Prostate gland (tissue), 2 donors: ENCODE results near the gene PPA1. TPM values are rescaled to one million over a fixed set of nuclear protein-coding genes. Genes with fewer than 3 reads are reported as not detected.
"Not testable (repeated sequence)": the region's sequence is repeated elsewhere in the genome, so short reads cannot be mapped to it uniquely, and the experiment has no call there.

ENCODE experiments used
- DNase-seq: peaks from one replicate; pipeline ENCODE4 v3.0.0-alpha.2; 2019; ENCODE audit warnings: low spot score
- H3K27ac ChIP-seq, 2 donors: fragments of 200-600 bp; sonication (generic); 2 replicates each; pipeline ENCODE4 v1.5.1; 2017 to 2019
- H3K27me3 ChIP-seq: fragments of 200-600 bp; sonication (generic); replicated peaks from 2 replicates; pipeline ENCODE4 v1.5.1; 2019; ENCODE audit not compliant: insufficient read depth
- H3K36me3 ChIP-seq, 2 donors: fragments of 200-600 bp; sonication (generic); 1 replicate in 1 of 2; 2 replicates in 1 of 2; pipeline versions ENCODE4 v1.5.1 to v1.8.1; 2017 to 2019
- H3K4me1 ChIP-seq: fragments of 200-600 bp; sonication (generic); replicated peaks from 2 replicates; pipeline ENCODE4 v1.5.1; 2019
- H3K4me3 ChIP-seq, 2 donors: fragments of 200-600 bp; sonication (generic); 2 replicates each; pipeline ENCODE4 v1.5.1; 2017 to 2019
- H3K9me3 ChIP-seq: fragments of 200-600 bp; sonication (generic); 2 replicates; pipeline ENCODE4 v1.5.1; 2017
- CTCF ChIP-seq, 4 experiments: fragments of 200-600 bp in 2 of 4; fragments of 450-650 bp in 2 of 4; sonication (generic) in 2 of 4; IDR thresholded peaks; 1 replicate in 3 of 4; 2 replicates in 1 of 4; pipeline ENCODE4 v1.5.1; 2016 to 2019; ENCODE audit warnings: antibody characterized with exemption in 4 of 4, mild to moderate bottlenecking in 2 of 4, moderate library complexity in 2 of 4
- POLR2A ChIP-seq: fragments of 450-650 bp; IDR thresholded peaks from one replicate; pipeline ENCODE4 v1.6.1; 2016; ENCODE audit warnings: antibody characterized with exemption, mild to moderate bottlenecking
- POLR2AphosphoS5 ChIP-seq: sonication (generic); formaldehyde crosslinking; IDR thresholded peaks from one replicate; pipeline ENCODE4 v1.6.1; 2017; ENCODE audit warnings: antibody characterized with exemption
- WGBS: methylation state at CpG from one replicate; pipeline ENCODE4 v1.1.5; 2018; 5-methylcytosine and 5-hydroxymethylcytosine counted together
- intact Hi-C: fragments of 100-400 bp; cut with DNase I; formaldehyde crosslinking; loops from one replicate; pipeline ENCODE4 v1.14.2; 2022
- total RNA-seq, 2 donors: library from RNA; depleted of rRNA; stranded (reverse); fragments of >200 nt; gene quantifications; one replicate each; pipeline ENCODE4 v1.1.0, GENCODE V29; 2016

Gene PPA1
- total RNA-seq, 2 donors from 2014 or later, result 79.4 to 109 TPM

DNA sequence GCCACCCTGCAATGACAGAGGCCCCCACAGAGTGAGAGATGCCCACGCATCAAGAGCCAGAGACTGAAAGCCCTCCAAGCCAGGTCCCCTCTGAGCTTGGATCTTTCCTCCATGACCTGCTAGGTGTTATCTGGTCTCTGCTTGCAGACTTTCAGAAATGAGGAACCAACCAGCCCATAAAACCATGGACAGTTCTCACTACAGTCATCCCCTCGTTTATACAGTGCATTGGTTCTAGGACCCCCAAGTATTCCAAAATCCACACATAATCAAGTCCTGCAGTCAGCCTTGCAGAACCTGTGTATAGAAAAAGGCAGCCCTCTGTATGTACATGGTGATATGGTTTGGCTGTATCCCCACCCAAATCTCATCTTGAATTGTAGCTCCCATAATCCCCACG is 27.5 kb upstream of the PPA1 start:
- H3K4me3 ChIP-seq, result no peak overlapping the region
- no peaks in the 10 kb centered on the region for H3K9me3 ChIP-seq
- H3K27me3 ChIP-seq, result peaks cover 2% of the 10 kb centered on the region
- DNase-seq, result no peak
- no peaks in the 10 kb centered on the region for H3K4me1 ChIP-seq
- no peak overlapping the region for H3K27ac ChIP-seq
- intact Hi-C loops, result no loop called here
- WGBS, result 91% methylated on average over 3 of the region's 3 CpGs
- TF ChIP-seq POLR2A (no peak), CTCF (IDR thresholded peaks at IDR 0.05) (no peak), POLR2AphosphoS5 (no peak)
- no peaks in the 10 kb centered on the region for H3K36me3 ChIP-seq

- H3K36me3 ChIP-seq, result no peaks in the 10 kb centered on the region
- intact Hi-C loops, result no loop called here
- H3K4me3 ChIP-seq, result no peak overlapping the region
- TF ChIP-seq POLR2A, result no peak
- no peak for TF ChIP-seq POLR2AphosphoS5
- no peak for TF ChIP-seq CTCF (IDR thresholded peaks at IDR 0.05)
- 93% methylated on average over 1 of the region's 1 CpG for WGBS
- no peaks in the 10 kb centered on the region for H3K4me1 ChIP-seq
- no peak overlapping the region for H3K27ac ChIP-seq
- no peaks in the 10 kb centered on the region for H3K9me3 ChIP-seq
- no peak for DNase-seq
- H3K27me3 ChIP-seq, result peaks cover 2% of the 10 kb centered on the region
These were observed 27.0 kb upstream of the PPA1 start for GRCh38 chr10:70260259-70260658.

- H3K9me3 ChIP-seq, result no peaks in the 10 kb centered on the region
- H3K4me1 ChIP-seq, result no peaks in the 10 kb centered on the region
- H3K27ac ChIP-seq, result no peak overlapping the region
- intact Hi-C loops, result no loop called here
- no peak overlapping the region for H3K4me3 ChIP-seq
- WGBS, result 83% methylated on average over 1 of the region's 1 CpG
- H3K27me3 ChIP-seq, result peaks cover 2% of the 10 kb centered on the region
- no peaks in the 10 kb centered on the region for H3K36me3 ChIP-seq
- no peak for DNase-seq
- TF ChIP-seq POLR2AphosphoS5 (no peak), CTCF (IDR thresholded peaks at IDR 0.05) (no peak), POLR2A (no peak)
These were observed 25.0 kb upstream of the PPA1 start for GRCh38 chr10:70258216-70258615.

- H3K36me3 ChIP-seq, H3K27me3 ChIP-seq, DNase-seq, H3K4me3 ChIP-seq, H3K4me1 ChIP-seq, H3K27ac ChIP-seq, H3K9me3 ChIP-seq, intact Hi-C loops: not testable (repeated sequence)
- WGBS, result 84% methylated on average over 8 of the region's 8 CpGs
These were observed 24.6 kb upstream of the PPA1 start for GRCh38 chr10:70257816-70258215.

DNA sequence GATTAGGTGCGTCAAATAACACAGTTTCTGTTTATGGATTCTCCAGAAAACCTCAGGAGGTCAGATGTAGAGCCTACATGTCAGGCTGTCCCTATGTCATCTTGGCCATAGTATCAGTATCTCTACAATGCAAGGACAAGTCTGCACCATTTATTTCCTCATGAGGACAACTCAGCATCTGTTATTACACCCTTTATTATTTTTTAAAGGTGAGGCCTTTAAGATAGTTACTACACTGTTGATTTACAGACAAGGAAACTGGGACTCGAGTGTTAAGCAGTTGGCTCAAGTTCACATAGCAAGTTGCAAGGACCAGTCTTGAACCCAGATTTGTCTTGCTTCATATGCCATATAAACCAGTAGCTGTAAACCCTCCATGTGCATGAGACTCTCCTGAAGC is 23.2 kb upstream of the PPA1 start:
- DNase-seq, result no peak
- Histone ChIP-seq H3K36me3 (no peaks in the 10 kb centered on the region), H3K27me3 (peaks cover under 1% of the 10 kb centered on the region), H3K27ac (no peak overlapping the region), H3K4me3 (no peak overlapping the region), H3K4me1 (no peaks in the 10 kb centered on the region), H3K9me3 (no peaks in the 10 kb centered on the region)
- intact Hi-C loops, result no loop called here
- no peak for TF ChIP-seq CTCF (IDR thresholded peaks at IDR 0.05)
- TF ChIP-seq POLR2AphosphoS5, result no peak
- no peak for TF ChIP-seq POLR2A
- WGBS, result 81% methylated on average over 2 of the region's 2 CpGs
